Measurements from ENCODE around the gene ZNF518A. TPM values are rescaled to one million over a fixed set of nuclear protein-coding genes. Genes with fewer than 3 reads are reported as not detected.

Gene ZNF518A
- total RNA-seq, 1 experiment from 2014 or later: 16.0 TPM

DNA sequence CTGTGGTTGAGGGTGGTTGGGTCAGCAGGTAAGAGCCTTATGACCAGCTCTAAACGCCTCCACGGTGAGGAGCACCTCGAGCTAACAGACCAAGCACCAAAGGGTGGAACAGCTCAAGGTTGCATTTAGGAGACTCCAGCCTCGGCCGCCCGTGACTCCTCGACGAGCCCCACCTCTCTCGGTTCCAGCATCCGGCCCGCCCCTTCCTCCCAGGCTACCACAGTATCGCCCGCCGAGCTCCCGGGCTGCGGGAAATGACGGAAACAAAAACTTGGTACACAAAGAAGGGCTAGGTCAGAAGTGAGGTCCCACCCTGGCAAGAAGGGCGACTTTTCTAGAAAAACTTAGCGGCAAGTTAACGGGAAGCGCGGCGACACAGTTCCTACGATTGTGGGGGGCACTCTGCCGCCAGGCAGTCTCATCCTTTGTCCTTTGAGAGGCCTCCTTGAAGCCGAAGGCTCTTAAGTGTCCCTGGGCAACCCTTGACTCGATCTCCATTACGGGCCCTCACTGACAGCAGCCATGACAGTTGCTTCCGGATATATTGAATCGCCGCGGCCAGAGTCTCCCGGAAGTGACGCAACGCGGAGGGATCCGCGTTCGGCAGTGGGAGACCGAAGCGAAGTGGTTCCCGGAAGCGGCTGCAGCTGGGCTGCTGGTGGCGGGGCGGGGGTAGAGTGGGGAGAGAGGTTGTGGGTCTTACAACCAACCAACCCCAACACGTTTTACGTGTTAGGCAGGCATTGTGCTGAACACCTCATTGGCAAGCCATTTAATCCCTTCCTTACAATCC lies 40.2 kb upstream of the ZNF518A start:
- Mint-ChIP-seq H3K9me3 (ENCODE audit: low read depth, unreplicated experiment) (no peaks in the 10 kb centered on the region), H3K27me3 (ENCODE audit: unreplicated experiment) (peaks cover 19% of the 10 kb centered on the region), H3K36me3 (ENCODE audit: insufficient read depth, unreplicated experiment) (peaks cover 10% of the 10 kb centered on the region), H3K4me3 (ENCODE audit: low read depth, unreplicated experiment) (peak overlapping the region; percentile 73), H3K27ac (ENCODE audit: unreplicated experiment) (peak overlapping the region; percentile 94), H3K4me1 (ENCODE audit: low read depth, unreplicated experiment) (no peaks in the 10 kb centered on the region)
- BruUV-seq (replicated peaks): TSS peak; percentile 46
- peak; percentile 88 for DNase-seq
- intact Hi-C loops (cut with micrococcal nuclease; ENCODE audit: unreplicated experiment): loop anchor here (2.0 kb wide), 1 partner anchor 41 kb away; the partner anchor contains the start of gene ZNF518A
- TF ChIP-seq, protein P1, sequence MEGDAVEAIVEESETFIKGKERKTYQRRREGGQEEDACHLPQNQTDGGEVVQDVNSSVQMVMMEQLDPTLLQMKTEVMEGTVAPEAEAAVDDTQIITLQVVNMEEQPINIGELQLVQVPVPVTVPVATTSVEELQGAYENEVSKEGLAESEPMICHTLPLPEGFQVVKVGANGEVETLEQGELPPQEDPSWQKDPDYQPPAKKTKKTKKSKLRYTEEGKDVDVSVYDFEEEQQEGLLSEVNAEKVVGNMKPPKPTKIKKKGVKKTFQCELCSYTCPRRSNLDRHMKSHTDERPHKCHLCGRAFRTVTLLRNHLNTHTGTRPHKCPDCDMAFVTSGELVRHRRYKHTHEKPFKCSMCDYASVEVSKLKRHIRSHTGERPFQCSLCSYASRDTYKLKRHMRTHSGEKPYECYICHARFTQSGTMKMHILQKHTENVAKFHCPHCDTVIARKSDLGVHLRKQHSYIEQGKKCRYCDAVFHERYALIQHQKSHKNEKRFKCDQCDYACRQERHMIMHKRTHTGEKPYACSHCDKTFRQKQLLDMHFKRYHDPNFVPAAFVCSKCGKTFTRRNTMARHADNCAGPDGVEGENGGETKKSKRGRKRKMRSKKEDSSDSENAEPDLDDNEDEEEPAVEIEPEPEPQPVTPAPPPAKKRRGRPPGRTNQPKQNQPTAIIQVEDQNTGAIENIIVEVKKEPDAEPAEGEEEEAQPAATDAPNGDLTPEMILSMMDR (IDR thresholded peaks at IDR 0.05; ENCODE audit: unreplicated experiment): no peak
- CTCF ChIA-PET: interaction anchor here (0.5 to 1.6 kb wide), 3 partner anchors 41 to 587 kb away, joined by 3 to 5 read pairs (median 3); no protein-coding TSS in a partner anchor

DNA sequence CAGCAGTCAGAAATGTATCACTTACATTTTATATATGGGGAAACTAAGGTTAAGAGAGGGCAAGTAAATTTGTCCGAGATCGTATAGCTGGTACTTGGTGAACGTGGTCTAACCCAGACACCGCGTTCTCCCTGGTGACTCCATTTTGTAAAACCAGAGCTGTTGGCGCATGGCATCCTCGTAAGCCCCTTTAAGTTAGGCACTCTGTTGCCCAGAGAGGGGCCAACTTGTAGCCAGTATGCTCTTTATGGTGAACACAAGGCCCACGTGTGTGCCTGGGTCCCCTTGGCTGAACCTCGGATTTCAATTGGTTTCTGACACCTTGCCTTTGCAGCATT lies 39.7 kb upstream of the ZNF518A start:
- CTCF ChIA-PET: interaction anchor here (1.6 kb wide), 1 partner anchor 40 kb away, joined by 3 read pairs; no protein-coding TSS in a partner anchor
- no peak for DNase-seq
- peaks cover 10% of the 10 kb centered on the region for H3K36me3 Mint-ChIP-seq (ENCODE audit: insufficient read depth, unreplicated experiment)
- TF ChIP-seq, protein P1 (IDR thresholded peaks at IDR 0.05; ENCODE audit: unreplicated experiment): no peak
- peak overlapping the region; percentile 94 for H3K27ac Mint-ChIP-seq (ENCODE audit: unreplicated experiment)
- intact Hi-C loops (cut with micrococcal nuclease; ENCODE audit: unreplicated experiment): no loop called here
- no peaks in the 10 kb centered on the region for H3K9me3 Mint-ChIP-seq (ENCODE audit: low read depth, unreplicated experiment)
- H3K4me1 Mint-ChIP-seq (ENCODE audit: low read depth, unreplicated experiment): no peaks in the 10 kb centered on the region
- H3K27me3 Mint-ChIP-seq (ENCODE audit: unreplicated experiment): peaks cover 19% of the 10 kb centered on the region
- BruUV-seq (replicated peaks): TSS peak; percentile 92
- peak overlapping the region; percentile 73 for H3K4me3 Mint-ChIP-seq (ENCODE audit: low read depth, unreplicated experiment)

DNA sequence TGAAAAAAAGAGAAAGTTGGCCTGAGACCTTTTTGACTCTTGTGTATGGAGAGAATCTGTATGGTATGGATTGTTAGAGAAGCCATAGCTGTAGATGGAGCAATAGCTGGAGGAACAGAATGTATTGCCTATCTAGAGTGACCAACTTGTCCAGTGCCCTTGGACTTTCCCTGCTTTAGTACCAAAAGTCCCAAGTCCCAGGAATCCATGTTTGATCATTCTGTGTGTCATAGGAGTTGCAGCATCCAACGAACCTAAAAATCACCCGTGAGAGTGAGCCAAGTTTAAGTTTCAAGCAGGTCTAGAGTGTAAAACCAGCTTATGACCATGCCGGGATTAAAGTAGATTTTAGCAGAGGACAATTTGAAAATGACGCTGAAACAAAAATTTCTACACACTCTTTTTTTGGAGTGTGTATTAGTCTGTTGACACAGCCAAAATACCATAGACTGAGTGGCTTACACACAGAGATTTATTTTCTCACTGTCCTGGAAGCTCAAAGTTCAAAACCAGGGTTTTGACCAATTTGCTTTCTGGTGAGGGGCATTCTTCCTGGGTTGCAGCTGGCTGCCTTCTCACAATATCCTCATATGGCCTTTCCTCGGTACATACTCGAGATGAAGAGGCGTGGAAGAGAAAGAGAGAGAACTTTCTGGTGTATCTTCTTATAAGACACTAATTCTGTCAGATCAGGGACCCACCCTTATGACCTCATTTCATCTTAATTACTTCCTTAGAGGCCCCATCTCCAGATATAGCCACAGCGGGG lies 36.9 kb upstream of the ZNF518A start:
- H3K27ac Mint-ChIP-seq (ENCODE audit: unreplicated experiment): no peak overlapping the region
- no TSS peak for BruUV-seq (replicated peaks)

DNA sequence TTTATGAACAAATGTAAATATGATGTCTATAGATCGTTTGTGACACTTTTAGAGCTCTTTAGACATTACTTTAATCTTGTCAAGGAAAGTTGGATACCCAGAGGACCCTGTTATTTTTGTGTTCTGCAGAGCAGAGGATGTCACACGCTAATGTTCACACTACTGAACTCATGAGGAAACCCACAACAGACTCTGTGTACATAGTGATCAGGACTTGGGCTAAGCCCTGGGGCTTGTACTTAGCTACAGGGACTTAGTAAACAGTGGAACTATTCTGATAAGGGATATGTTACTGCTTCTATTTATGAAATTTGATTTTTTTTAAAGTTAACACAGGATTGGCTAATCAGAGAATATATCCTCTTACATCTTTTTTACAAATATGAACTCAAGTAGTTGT lies 36.1 kb upstream of the ZNF518A start:
- H3K27ac Mint-ChIP-seq (ENCODE audit: unreplicated experiment): no peak overlapping the region
- DNase-seq: no peak
- H3K27me3 Mint-ChIP-seq (ENCODE audit: unreplicated experiment): peaks cover 30% of the 10 kb centered on the region
- peaks cover 10% of the 10 kb centered on the region for H3K36me3 Mint-ChIP-seq (ENCODE audit: insufficient read depth, unreplicated experiment)
- intact Hi-C loops (cut with micrococcal nuclease; ENCODE audit: unreplicated experiment): no loop called here
- CTCF ChIA-PET: no interaction called here
- H3K4me1 Mint-ChIP-seq (ENCODE audit: low read depth, unreplicated experiment): no peaks in the 10 kb centered on the region
- no peak overlapping the region for H3K4me3 Mint-ChIP-seq (ENCODE audit: low read depth, unreplicated experiment)
- no TSS peak for BruUV-seq (replicated peaks)
- TF ChIP-seq, protein P1 (IDR thresholded peaks at IDR 0.05; ENCODE audit: unreplicated experiment): no peak
- H3K9me3 Mint-ChIP-seq (ENCODE audit: low read depth, unreplicated experiment): no peaks in the 10 kb centered on the region

More for the DNA sequence above, 36.9 kb upstream of the ZNF518A start:
- intact Hi-C loops (cut with micrococcal nuclease; ENCODE audit: unreplicated experiment): no loop called here
- DNase-seq: no peak
- Mint-ChIP-seq H3K27me3 (ENCODE audit: unreplicated experiment) (peaks cover 22% of the 10 kb centered on the region), H3K4me1 (ENCODE audit: low read depth, unreplicated experiment) (no peaks in the 10 kb centered on the region), H3K4me3 (ENCODE audit: low read depth, unreplicated experiment) (no peak overlapping the region), H3K36me3 (ENCODE audit: insufficient read depth, unreplicated experiment) (peaks cover 10% of the 10 kb centered on the region), H3K9me3 (ENCODE audit: low read depth, unreplicated experiment) (no peaks in the 10 kb centered on the region)
- TF ChIP-seq, protein P1 (IDR thresholded peaks at IDR 0.05; ENCODE audit: unreplicated experiment): no peak
- CTCF ChIA-PET: no interaction called here
